Activated naive CD4-positive, alpha-beta T cell treated with anti-CD3 and anti-CD28 coated beads, Interleukin-2, amount 50 U/mL, for 24 hours (primary cell): Measurements from ENCODE around the gene SPACA6.

ENCODE experiments used
- H3K27ac Mint-ChIP-seq: one replicate; pipeline ENCODE4 v1.8.0; 2021; ENCODE audit warnings: mild to moderate bottlenecking, mixed read lengths
- H3K27me3 Mint-ChIP-seq: one replicate; pipeline ENCODE4 v1.8.0; 2021; ENCODE audit warnings: mixed read lengths
- H3K36me3 Mint-ChIP-seq: one replicate; pipeline ENCODE4 v1.8.0; 2021; ENCODE audit warnings: mixed read lengths
- H3K4me1 Mint-ChIP-seq: one replicate; pipeline ENCODE4 v1.8.0; 2021; ENCODE audit warnings: mixed read lengths
- H3K4me3 Mint-ChIP-seq: one replicate; pipeline ENCODE4 v1.8.0; 2021; ENCODE audit warnings: mild to moderate bottlenecking, mixed read lengths
- H3K9me3 Mint-ChIP-seq: one replicate; pipeline ENCODE4 v1.8.0; 2021; ENCODE audit warnings: mixed read lengths

SPACA6 gene

DNA sequence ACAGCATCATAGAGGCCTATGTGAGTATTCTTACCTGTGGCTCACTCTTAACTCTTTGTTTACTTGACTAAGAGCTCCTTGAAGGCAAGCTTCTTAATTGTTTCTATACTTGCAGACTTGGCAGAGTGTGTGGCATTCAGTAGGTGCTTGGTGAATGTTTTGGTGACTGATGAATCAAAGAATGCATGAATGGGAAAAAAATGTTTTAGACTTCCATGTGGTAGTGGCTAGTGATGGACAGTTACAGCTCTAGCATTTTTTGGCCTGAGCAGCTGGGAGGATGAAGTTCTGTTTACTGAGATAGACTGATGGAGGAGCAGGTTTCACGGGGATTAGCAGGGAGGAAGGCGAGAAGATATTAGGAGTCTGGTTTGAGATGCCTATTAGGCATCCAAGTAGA is 17.0 kb downstream of the SPACA6 start:
- Mint-ChIP-seq H3K4me3 (no peak overlapping the region), H3K4me1 (peaks cover 18% of the 10 kb centered on the region)

DNA sequence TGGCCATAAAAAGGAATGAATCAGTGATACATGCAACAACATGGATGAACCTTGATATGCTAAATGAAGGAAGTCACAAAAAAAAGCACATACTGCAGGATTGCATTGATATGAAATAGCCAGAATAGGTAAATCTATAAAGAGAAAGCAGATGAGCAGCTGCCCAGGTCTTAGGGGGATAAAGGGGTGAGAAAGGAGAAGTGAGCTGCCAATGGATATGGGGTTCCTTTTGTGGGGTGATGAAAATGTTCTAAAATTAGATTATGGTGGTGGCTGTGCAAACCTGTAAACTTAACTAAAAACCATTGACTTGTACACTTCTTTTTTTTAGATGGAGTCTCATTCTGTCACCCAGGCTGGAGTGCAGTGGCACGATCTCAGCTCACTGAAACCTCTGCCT is 18.6 kb downstream of the SPACA6 start:
- H3K9me3 Mint-ChIP-seq = no peaks in the 10 kb centered on the region
- peaks cover 7% of the 10 kb centered on the region for H3K36me3 Mint-ChIP-seq
- no peak overlapping the region for H3K4me3 Mint-ChIP-seq
- no peak overlapping the region for H3K27ac Mint-ChIP-seq
- peaks cover 4% of the 10 kb centered on the region for H3K27me3 Mint-ChIP-seq
- peaks cover 11% of the 10 kb centered on the region for H3K4me1 Mint-ChIP-seq

More for the DNA sequence above, 17.0 kb downstream of the SPACA6 start:
- Mint-ChIP-seq H3K27me3 (no peaks in the 10 kb centered on the region), H3K27ac (no peak overlapping the region), H3K36me3 (peaks cover 16% of the 10 kb centered on the region), H3K9me3 (no peaks in the 10 kb centered on the region)

DNA sequence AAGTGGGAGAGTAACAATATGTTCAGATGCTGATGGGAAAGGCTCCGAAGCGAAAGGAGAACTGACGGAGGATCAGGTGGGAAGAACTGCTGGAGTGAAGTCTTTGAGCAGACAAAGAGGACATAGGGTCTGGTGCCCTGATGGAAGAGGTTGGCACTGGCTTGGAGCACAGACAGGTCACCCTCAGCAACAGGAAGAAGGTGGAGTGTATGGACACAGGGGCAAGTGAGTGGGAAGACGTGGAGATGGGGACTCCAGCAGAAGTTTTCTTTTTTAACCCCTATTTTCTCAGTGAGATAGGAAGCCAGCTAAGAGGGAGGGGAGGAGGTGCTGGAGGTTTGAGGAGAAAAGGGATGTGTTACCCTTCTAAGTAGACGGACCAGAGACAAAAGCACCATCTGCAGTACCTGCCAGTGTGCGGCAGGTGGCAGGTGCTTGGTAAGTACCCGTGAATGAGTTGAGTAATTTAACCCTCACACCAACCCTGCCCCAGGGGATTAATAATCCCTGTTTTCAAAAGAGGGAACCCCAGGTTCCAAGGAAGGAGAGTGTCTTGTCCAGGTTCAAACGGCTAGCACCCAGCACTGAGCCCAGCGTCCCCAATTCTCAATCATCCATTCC is 19.4 kb downstream of the SPACA6 start:
- Mint-ChIP-seq H3K4me1 (peaks cover 11% of the 10 kb centered on the region), H3K27ac (no peak overlapping the region), H3K4me3 (no peak overlapping the region), H3K36me3 (peaks cover 5% of the 10 kb centered on the region), H3K27me3 (peaks cover 5% of the 10 kb centered on the region), H3K9me3 (no peaks in the 10 kb centered on the region)

DNA sequence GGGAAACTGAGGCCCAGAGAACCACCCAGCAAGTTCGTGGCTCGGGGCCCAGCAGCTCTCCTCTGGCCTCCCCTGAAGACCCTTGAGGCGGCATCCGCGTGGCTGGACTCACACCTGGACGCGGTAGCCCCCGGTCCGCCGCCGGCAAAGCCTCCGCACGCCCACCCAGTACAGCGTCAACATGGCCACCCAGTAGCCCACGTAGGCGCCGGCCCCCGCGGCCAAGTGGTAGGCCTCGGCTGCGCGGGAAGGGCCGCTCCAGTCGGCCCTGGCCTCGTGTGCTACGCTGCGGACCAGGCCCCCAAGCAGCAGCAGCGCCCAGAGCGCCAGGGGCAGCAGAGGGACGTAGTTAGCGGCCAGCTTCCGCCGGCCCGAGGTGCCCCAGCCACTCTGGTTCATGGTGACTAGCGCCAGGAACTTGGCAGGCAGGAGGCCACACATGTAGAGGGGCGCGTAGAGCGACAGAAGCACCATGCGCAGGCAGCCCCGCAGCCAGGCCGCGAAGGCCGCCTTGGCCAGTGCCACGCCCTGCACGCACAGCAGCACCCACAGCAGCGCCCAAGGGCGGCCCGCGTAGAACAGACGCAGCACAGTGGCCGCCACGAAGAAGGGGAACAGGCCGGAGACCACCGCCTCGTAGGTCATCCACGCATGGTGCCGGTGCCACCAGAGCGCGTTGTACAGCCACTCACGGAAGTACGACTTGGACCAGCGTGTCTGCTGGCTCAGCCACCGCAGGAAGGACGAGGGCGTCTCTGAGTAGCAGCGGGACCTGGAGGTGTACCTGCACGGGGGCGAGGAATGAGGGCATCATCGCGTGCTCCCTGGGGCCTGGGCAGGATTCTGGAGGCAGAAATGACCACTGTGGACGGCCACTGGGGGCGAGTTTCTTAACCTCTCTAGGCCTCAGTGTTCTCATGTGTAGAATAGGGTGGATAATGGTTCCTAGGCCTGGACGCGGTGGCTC is 20.5 kb downstream of the SPACA6 start:
- no peaks in the 10 kb centered on the region for H3K9me3 Mint-ChIP-seq
- H3K4me1 Mint-ChIP-seq = peaks cover 11% of the 10 kb centered on the region
- H3K36me3 Mint-ChIP-seq = peaks cover 5% of the 10 kb centered on the region
- H3K27ac Mint-ChIP-seq = no peak overlapping the region
- H3K27me3 Mint-ChIP-seq = peaks cover 8% of the 10 kb centered on the region
- no peak overlapping the region for H3K4me3 Mint-ChIP-seq

DNA sequence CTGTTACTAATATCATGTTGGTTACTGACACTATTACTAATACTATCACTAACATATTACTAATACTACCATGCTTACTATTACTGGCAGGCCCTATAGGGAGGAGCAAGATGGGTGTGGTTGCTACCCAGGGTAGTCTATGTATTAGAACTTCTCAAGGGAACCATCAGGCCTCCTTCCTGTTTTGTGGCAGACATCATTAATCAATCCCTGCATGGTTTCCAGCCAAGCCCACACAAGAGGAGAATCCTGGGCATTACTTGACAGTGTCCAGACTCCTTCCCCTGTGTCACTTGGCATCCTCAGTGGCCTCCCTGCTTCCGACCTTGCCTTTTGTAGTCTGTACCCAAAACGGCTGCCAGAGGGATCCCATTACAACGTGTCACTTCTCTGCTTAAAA is 21.7 kb downstream of the SPACA6 start:
- Mint-ChIP-seq H3K4me3 (no peak overlapping the region), H3K9me3 (no peaks in the 10 kb centered on the region), H3K27me3 (peaks cover 12% of the 10 kb centered on the region), H3K36me3 (peaks cover 5% of the 10 kb centered on the region), H3K4me1 (peaks cover 15% of the 10 kb centered on the region), H3K27ac (no peak overlapping the region)

DNA sequence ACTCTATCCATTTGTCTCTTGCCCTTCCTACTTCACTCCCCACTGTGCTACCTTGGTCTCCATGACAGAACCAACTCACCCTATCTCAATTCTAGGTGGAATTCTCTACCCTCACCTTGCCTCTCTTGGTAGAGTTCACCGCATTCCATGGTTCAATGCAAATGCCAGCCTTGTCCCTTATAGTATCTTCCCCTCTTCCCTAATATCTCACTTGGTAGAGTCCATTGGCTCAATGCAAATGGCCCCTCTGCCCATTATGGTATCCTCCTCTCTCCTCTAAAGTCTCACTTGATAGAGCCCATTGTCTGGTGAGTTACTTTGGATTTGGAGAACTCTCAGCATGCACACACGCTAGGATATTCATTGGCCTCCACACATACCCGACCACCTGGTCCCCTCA is 22.7 kb downstream of the SPACA6 start:
- Mint-ChIP-seq H3K4me1 (peaks cover 15% of the 10 kb centered on the region), H3K36me3 (peaks cover 5% of the 10 kb centered on the region), H3K27ac (peak overlapping the region; percentile 30), H3K4me3 (no peak overlapping the region), H3K27me3 (peaks cover 19% of the 10 kb centered on the region), H3K9me3 (no peaks in the 10 kb centered on the region)

DNA sequence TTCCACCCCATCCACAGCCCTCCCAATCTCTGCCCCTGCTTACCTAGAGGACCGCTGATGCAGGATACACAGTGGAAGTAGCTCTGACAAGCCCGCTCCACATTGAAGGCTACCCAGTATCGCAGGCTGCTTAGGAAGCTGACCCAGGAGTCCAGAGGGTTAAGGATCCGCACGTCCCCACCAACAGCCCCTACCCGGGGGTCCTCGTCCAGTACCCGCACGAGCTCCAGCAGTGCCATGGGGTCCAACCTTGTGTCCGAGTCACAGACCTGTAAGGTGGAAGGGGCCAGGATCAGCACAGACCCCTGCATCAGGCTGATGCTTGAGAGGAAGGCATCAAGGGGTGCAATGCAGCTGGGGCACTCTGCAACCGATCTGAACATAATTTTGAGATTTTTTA is 23.8 kb downstream of the SPACA6 start:
- no peak overlapping the region for H3K4me3 Mint-ChIP-seq
- peaks cover 15% of the 10 kb centered on the region for H3K4me1 Mint-ChIP-seq
- H3K36me3 Mint-ChIP-seq = peaks cover 3% of the 10 kb centered on the region
- no peaks in the 10 kb centered on the region for H3K9me3 Mint-ChIP-seq
- peaks cover 20% of the 10 kb centered on the region for H3K27me3 Mint-ChIP-seq
- H3K27ac Mint-ChIP-seq = no peak overlapping the region

DNA sequence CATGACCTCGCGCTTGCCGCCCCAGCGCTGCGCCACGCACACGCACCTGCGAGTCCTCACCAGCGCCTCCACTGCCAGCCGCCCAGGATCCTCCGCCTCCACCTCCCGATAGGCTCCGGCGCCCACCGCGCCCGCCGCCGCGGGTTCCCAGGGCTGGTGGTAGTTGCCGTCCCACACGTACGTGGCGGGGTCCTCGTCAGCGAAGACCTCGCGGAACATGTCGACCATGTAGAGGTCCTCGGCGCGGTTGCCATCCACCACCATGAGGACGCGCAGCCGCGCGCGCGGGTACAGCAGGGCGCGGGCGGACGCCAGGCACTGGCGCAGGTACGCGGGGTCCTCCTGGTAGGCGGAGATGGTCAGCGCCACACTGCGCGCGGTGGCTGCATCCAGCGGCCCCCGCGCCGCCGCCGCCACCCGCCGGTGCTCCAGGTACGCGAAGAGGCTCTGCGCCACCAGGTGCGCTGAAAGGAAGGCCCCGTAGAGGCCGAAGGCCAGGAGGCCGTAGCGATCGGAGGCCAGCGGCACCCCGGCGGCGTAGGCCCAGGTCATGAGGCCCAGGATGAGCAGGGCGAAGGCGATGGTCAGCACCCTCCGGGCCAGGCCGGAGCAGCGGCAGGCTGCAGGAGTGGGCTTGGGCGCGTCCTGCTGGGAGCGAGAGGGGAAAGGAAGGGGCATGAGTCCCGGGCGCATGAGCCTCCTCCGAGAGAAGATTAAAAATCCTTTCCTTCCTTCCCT is 26.3 kb downstream of the SPACA6 start:
- H3K36me3 Mint-ChIP-seq = no peaks in the 10 kb centered on the region
- peaks cover 29% of the 10 kb centered on the region for H3K27me3 Mint-ChIP-seq
- peaks cover 15% of the 10 kb centered on the region for H3K4me1 Mint-ChIP-seq
- H3K4me3 Mint-ChIP-seq = no peak overlapping the region
- no peaks in the 10 kb centered on the region for H3K9me3 Mint-ChIP-seq
- no peak overlapping the region for H3K27ac Mint-ChIP-seq

DNA sequence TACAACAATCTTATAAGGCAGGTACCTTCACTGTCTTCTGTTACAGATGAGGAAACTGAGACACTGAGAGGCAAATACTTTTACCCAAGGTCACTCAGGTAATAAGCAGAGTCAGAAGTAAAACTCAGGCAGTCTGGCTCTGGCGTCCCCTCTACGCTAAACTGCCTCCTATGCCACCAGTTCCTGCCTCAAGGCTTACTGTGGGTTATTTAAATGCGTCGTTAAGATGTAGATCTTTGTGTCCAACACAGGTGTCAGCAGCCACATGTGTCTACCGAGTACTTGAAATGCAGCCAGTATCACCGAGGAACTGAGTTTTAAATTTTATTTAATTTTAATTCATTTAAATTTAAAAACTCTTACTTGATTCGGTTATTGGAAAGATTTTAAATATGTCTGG is 28.8 kb downstream of the SPACA6 start:
- H3K27ac Mint-ChIP-seq = no peak overlapping the region
- peaks cover 4% of the 10 kb centered on the region for H3K4me1 Mint-ChIP-seq
- peaks cover 38% of the 10 kb centered on the region for H3K27me3 Mint-ChIP-seq
- H3K4me3 Mint-ChIP-seq = no peak overlapping the region
- no peaks in the 10 kb centered on the region for H3K9me3 Mint-ChIP-seq
- peaks cover 1% of the 10 kb centered on the region for H3K36me3 Mint-ChIP-seq

DNA sequence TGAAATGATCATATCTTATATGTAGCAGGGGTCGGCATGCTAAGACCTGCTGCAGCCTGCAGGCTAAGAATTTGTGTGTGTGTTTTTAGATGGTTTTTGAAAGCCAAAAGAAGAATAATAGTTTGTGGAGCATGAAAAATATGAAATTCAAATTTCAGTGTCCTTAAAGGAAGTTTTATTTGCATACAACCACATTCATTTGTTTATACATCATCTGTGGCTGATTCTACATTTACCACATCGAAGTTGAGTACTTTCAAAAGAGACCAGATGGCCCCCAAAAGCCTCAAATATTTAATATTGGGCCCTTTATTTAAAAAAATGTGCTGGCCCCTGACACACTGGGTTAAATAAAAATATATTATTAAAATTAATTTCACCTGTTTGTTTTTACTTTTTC is 29.4 kb downstream of the SPACA6 start:
- Mint-ChIP-seq H3K36me3 (peaks cover 1% of the 10 kb centered on the region), H3K27me3 (peaks cover 40% of the 10 kb centered on the region)

DNA sequence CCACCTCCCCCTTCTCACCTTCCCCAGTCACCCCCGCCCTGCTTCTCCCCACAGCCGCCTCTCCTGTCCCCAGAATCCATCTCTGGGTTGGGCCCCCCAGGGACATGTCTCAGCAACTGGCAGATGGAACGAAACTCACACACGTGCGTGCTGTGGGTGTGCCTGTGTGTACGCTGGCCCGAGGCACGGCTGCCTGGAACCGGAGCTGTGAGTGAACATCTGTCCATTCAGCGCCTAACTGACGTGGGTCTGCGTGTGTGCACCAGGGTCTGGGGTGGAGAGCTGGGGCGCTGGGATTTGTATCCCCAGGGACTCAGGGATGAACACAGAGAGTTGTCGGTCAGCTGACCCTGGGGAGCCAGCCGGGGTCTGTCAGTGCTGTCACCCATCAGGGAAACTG is 31.4 kb downstream of the SPACA6 start:
- peaks cover 43% of the 10 kb centered on the region for H3K27me3 Mint-ChIP-seq
- H3K27ac Mint-ChIP-seq = no peak overlapping the region
- peaks cover 5% of the 10 kb centered on the region for H3K9me3 Mint-ChIP-seq
- H3K4me1 Mint-ChIP-seq = no peaks in the 10 kb centered on the region
- H3K36me3 Mint-ChIP-seq = peaks cover 1% of the 10 kb centered on the region
- H3K4me3 Mint-ChIP-seq = no peak overlapping the region

More for the DNA sequence above, 29.4 kb downstream of the SPACA6 start:
- H3K27ac Mint-ChIP-seq = no peak overlapping the region
- H3K9me3 Mint-ChIP-seq = no peaks in the 10 kb centered on the region
- H3K4me3 Mint-ChIP-seq = no peak overlapping the region
- H3K4me1 Mint-ChIP-seq = peaks cover 4% of the 10 kb centered on the region

DNA sequence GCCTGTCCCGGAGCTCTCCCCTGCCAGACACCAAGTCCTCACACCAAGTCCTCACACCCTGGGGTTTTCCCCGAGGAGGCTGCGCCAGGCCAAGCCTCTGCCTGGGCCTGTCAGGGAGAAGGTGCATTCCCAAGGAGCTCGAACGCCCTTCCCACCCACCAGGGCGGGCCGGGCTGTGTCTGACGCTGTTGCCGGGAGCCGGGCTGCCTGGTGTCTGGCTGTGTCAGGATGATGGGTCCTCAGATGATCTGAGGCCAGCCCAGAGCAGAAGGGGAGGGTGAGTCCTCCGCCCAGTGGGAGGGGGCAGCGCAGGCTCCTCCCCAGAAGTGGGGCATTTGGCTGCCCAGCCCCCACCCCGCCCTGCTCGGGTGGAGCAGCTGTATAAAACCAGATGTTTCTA is 32.9 kb downstream of the SPACA6 start:
- Mint-ChIP-seq H3K36me3 (peaks cover 3% of the 10 kb centered on the region), H3K4me1 (no peaks in the 10 kb centered on the region), H3K9me3 (peaks cover 5% of the 10 kb centered on the region), H3K27me3 (peaks cover 36% of the 10 kb centered on the region), H3K4me3 (no peak overlapping the region), H3K27ac (no peak overlapping the region)

DNA sequence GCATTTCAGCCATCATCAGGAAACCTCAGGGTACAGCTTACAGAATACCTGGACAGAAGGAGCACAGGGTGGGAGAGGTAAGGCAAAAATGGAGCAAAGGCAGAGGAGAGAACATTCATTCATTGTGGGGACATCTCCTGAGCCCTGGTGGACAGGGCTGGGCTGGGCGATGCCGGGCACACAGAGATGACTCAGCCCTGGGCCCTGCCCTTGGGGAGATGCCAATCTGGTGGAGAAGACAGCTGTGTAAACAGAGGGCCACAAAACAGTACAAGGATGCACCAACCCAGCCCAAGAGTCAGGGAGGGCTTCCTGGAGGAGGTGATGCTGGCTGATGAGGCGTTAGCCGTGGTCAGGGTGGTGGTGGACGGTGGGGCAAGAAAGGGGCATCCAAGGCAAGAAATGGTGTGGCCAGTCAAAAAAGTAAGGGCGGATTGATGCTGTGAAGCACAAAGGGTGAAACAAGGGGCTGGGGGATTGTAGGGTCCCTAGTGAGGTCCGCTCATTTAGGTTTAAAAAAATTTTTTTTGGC is 34.3 kb downstream of the SPACA6 start:
- peaks cover 39% of the 10 kb centered on the region for H3K27me3 Mint-ChIP-seq
- peaks cover 5% of the 10 kb centered on the region for H3K9me3 Mint-ChIP-seq
- H3K36me3 Mint-ChIP-seq = peaks cover 4% of the 10 kb centered on the region
- no peak overlapping the region for H3K4me3 Mint-ChIP-seq
- no peak overlapping the region for H3K27ac Mint-ChIP-seq
- H3K4me1 Mint-ChIP-seq = no peaks in the 10 kb centered on the region

DNA sequence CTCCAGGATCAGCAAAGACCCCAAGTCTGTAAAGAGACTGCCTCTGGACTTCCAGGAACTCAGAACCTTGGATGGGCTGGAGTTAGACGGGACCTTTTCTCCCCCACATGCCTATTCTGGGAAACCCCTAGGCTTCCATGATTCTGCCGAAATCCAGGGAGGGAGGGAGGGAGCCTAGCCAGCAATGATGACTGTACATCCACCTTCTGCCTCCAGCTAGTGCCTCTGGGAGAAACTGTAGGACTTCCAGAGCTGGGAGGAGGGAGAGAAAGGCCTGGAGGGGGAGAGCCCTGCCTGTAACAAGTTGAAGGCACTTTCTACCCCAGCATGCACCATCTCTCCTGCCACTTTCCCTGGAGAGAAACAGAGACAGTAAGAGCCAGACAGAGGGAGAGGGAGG is 36.7 kb downstream of the SPACA6 start:
- H3K27ac Mint-ChIP-seq = no peak overlapping the region
- H3K4me3 Mint-ChIP-seq = no peak overlapping the region
- H3K9me3 Mint-ChIP-seq = peaks cover 5% of the 10 kb centered on the region
- H3K4me1 Mint-ChIP-seq = no peaks in the 10 kb centered on the region
- H3K36me3 Mint-ChIP-seq = peaks cover 4% of the 10 kb centered on the region
- H3K27me3 Mint-ChIP-seq = peaks cover 28% of the 10 kb centered on the region

DNA sequence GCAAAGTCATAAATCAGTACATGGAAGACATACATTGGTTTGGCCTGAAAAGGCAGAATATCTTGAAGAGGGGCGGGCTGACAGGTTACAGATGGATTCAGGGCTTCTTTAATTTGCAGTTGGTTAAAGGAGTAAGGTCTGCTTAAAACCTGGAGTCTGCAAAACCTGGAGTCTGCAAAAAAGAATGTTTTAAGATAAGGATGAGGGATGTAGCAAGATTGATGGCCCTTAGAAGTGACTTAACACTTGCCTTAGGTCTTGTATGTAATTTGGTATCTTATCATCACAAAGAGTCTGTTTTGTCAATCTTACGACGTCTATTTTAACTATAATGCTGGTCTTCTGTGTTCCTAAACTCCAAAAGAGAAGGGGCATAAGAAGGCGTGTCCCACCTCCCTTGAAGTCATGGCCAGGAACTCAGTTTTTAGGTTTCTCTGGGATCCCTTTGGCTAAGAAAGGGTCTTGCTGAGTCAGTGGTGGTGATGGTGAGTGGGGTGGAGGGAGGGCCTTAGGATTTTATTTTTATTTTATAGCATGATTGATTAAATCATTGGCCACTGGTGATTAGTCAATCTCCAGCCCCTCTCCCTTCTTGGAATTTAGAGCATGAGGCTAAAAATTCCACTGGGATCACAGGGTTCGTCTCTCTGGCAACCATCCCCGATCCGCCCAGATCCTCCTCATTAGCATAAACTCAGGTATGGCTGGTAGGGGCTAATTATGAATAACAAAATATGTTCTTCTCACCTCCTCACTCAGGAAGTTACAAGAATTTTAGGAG is 40.8 kb downstream of the SPACA6 start:
- Mint-ChIP-seq H3K4me1 (no peaks in the 10 kb centered on the region), H3K27ac (no peak overlapping the region), H3K4me3 (no peak overlapping the region), H3K9me3 (peaks cover 2% of the 10 kb centered on the region), H3K36me3 (peaks cover 3% of the 10 kb centered on the region), H3K27me3 (peaks cover 10% of the 10 kb centered on the region)
